ENCODE results near the gene RTP5. TPM values are rescaled to one million over a fixed set of nuclear protein-coding genes. Genes with fewer than 3 reads are reported as not detected.

RTP5 gene
- total RNA-seq, 6 donors from 2014 or later, result 0.14 to 2.1 (median 0.69) TPM; not detected in 1

DNA sequence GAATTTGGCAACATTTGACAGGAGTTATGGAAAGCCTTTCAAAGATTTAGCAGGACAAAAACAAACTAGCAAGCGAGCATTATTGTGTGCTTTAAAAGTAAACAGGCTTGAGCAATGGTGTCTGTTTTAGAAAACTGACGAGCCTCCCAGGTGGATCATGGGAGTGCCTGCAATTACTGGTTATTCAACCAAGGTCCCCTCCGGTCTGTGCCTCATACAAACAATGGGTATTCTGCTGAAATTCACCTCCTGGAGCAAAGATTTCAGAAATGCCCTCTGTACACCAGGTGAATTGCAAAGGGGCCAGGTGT is 22.4 kb downstream of the RTP5 start:
- WGBS, 2 donors, result 79 to 92% methylated on average over 3 of the region's 3 CpGs
- Histone ChIP-seq H3K36me3 (no peaks in the 10 kb centered on the region), H3K27me3 (no peaks in the 10 kb centered on the region), H3K4me3 (no peak overlapping the region), H3K27ac (no peak overlapping the region), H3K9me3 (no peaks in the 10 kb centered on the region), H3K4me1 (no peaks in the 10 kb centered on the region)
- TF ChIP-seq, protein P1, sequence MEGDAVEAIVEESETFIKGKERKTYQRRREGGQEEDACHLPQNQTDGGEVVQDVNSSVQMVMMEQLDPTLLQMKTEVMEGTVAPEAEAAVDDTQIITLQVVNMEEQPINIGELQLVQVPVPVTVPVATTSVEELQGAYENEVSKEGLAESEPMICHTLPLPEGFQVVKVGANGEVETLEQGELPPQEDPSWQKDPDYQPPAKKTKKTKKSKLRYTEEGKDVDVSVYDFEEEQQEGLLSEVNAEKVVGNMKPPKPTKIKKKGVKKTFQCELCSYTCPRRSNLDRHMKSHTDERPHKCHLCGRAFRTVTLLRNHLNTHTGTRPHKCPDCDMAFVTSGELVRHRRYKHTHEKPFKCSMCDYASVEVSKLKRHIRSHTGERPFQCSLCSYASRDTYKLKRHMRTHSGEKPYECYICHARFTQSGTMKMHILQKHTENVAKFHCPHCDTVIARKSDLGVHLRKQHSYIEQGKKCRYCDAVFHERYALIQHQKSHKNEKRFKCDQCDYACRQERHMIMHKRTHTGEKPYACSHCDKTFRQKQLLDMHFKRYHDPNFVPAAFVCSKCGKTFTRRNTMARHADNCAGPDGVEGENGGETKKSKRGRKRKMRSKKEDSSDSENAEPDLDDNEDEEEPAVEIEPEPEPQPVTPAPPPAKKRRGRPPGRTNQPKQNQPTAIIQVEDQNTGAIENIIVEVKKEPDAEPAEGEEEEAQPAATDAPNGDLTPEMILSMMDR (IDR thresholded peaks at IDR 0.05), result no peak
- no peak for TF ChIP-seq POLR2AphosphoS5 (IDR thresholded peaks at IDR 0.05)
- TF ChIP-seq POLR2A (IDR thresholded peaks at IDR 0.05), result no peak
- no peak for TF ChIP-seq EP300 (IDR thresholded peaks at IDR 0.05)
- ATAC-seq (ENCODE audit: low FRiP score in 2 of 2) (no peak), DNase-seq (no peak)

GRCh38 chr2:241892299-241893137 is 23.0 kb downstream of the RTP5 start:
- Histone ChIP-seq H3K27me3 (no peaks in the 10 kb centered on the region), H3K36me3 (no peaks in the 10 kb centered on the region), H3K4me1 (no peaks in the 10 kb centered on the region), H3K9me3 (no peaks in the 10 kb centered on the region), H3K27ac (no peak overlapping the region), H3K4me3 (no peak overlapping the region)
- ATAC-seq (ENCODE audit: low FRiP score in 2 of 2) (peak in 1 of 2 donors; percentile 13), DNase-seq (peak in 1 of 2 donors; percentile 59)
- WGBS, 2 donors, result 80 to 87% methylated on average over 19 to 21 of the region's 22 CpGs
- TF ChIP-seq, protein P1 (IDR thresholded peaks at IDR 0.05), result no peak
- no peak for TF ChIP-seq POLR2AphosphoS5 (IDR thresholded peaks at IDR 0.05)
- no peak for TF ChIP-seq POLR2A (IDR thresholded peaks at IDR 0.05)

DNA sequence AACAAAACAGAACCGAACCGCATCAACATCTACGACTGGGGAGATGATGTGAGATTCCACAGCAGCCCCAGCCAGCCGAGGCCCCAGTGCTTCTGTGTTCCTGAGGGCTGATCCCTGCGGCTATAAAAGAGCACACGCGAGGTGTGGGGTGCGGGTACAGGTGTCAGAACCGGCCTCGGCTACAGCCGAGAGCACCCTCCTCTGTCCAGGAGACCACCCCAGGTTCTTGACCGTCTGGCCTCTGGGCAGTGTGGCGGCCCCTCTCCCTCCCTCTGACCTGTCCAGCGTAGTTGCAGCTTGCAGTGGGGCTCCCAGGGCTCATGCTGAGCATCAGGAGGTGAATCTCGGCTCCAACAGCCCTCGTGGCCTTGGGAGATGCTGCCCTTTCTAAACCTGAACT is 23.7 kb downstream of the RTP5 start:
- DNase-seq, result peak in 1 of 2 donors; percentile 45
- no peak for TF ChIP-seq POLR2A (IDR thresholded peaks at IDR 0.05)
- no peak for TF ChIP-seq EP300 (IDR thresholded peaks at IDR 0.05)
- Histone ChIP-seq H3K9me3 (no peaks in the 10 kb centered on the region), H3K4me3 (no peak overlapping the region), H3K4me1 (no peaks in the 10 kb centered on the region), H3K27ac (no peak overlapping the region), H3K27me3 (no peaks in the 10 kb centered on the region), H3K36me3 (no peaks in the 10 kb centered on the region)
- 81 to 88% methylated on average over 15 to 16 of the region's 16 CpGs for WGBS, 2 donors
- ATAC-seq (ENCODE audit: low FRiP score in 2 of 2), result no peak

GRCh38 chr2:241894056-241894641 is 24.6 kb downstream of the RTP5 start:
- Histone ChIP-seq H3K9me3 (no peaks in the 10 kb centered on the region), H3K36me3 (no peaks in the 10 kb centered on the region), H3K27ac (no peak overlapping the region), H3K4me1 (no peaks in the 10 kb centered on the region), H3K27me3 (no peaks in the 10 kb centered on the region), H3K4me3 (no peak overlapping the region)
- TF ChIP-seq POLR2AphosphoS5 (IDR thresholded peaks at IDR 0.05), result no peak
- TF ChIP-seq POLR2A (IDR thresholded peaks at IDR 0.05), result no peak
- no peak for TF ChIP-seq EP300 (IDR thresholded peaks at IDR 0.05)
- TF ChIP-seq, protein P1 (IDR thresholded peaks at IDR 0.05), result no peak
- 88% methylated on average over 14 to 22 of the region's 23 CpGs for WGBS, 2 donors
- DNase-seq (peak; percentile 19 to 51), ATAC-seq (ENCODE audit: low FRiP score in 2 of 2) (no peak)

DNA sequence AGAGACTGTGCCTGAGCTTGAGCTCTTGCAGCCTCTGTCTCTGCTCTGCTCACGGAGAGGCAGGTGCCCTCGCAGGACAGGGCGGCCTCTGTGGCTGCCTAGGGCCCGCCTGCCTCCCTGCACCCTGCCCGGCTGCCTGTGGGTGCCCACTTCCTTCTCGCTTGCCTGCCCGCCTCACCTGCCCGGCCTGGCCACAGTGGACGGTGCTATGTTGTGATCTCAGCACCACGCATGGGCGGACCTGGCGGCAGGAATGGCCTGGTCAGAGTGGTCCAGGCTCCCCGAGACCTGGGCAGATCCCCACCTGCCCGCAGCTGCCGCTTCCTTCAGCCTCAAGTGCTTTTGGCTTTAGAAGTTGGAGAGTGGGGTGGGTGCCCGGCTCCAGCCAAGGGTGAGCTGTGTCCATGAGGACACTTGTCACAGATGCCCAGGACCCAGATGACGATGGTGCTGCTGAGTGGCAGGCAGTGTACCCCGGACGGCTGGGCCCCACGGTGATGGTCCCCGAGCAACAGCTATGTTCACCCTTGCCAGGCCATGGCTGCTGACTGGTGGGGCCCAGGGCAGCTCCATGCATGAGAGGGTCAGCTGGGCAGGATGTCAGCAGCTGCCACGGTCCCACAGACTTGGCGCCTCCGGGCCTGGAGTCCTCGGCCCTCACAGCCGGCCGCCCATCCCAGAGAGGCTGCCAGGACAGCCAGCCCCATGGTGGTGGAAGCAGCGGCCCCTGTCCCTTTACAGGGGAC is 25.3 kb downstream of the RTP5 start:
- Histone ChIP-seq H3K4me3 (no peak overlapping the region), H3K4me1 (no peaks in the 10 kb centered on the region), H3K27ac (no peak overlapping the region), H3K27me3 (no peaks in the 10 kb centered on the region), H3K36me3 (no peaks in the 10 kb centered on the region), H3K9me3 (no peaks in the 10 kb centered on the region)
- ATAC-seq (ENCODE audit: low FRiP score in 2 of 2) (no peak), DNase-seq (peak; percentile 21 to 77)
- no peak for TF ChIP-seq POLR2A (IDR thresholded peaks at IDR 0.05)
- TF ChIP-seq, protein P1 (IDR thresholded peaks at IDR 0.05), result no peak
- TF ChIP-seq POLR2AphosphoS5 (IDR thresholded peaks at IDR 0.05), result no peak
- TF ChIP-seq EP300 (IDR thresholded peaks at IDR 0.05), result no peak
- 76 to 91% methylated on average over 18 to 27 of the region's 28 CpGs for WGBS, 2 donors

Data from upper lobe of left lung (tissue), 6 donors.